Stimulated activated CD8-positive, alpha-beta memory T cell treated with anti-CD3 and anti-CD28 coated beads, Interleukin-15, amount 100 ng/mL, for 4 hours (primary cell): ENCODE results near the gene NKX2-3.

Experiments
- DNase-seq, 2 donors: peaks; one replicate each; pipeline ENCODE4 v3.0.0-alpha.2; 2020; ENCODE audit warnings: low read depth in 2 of 2

NKX2-3 gene

DNA sequence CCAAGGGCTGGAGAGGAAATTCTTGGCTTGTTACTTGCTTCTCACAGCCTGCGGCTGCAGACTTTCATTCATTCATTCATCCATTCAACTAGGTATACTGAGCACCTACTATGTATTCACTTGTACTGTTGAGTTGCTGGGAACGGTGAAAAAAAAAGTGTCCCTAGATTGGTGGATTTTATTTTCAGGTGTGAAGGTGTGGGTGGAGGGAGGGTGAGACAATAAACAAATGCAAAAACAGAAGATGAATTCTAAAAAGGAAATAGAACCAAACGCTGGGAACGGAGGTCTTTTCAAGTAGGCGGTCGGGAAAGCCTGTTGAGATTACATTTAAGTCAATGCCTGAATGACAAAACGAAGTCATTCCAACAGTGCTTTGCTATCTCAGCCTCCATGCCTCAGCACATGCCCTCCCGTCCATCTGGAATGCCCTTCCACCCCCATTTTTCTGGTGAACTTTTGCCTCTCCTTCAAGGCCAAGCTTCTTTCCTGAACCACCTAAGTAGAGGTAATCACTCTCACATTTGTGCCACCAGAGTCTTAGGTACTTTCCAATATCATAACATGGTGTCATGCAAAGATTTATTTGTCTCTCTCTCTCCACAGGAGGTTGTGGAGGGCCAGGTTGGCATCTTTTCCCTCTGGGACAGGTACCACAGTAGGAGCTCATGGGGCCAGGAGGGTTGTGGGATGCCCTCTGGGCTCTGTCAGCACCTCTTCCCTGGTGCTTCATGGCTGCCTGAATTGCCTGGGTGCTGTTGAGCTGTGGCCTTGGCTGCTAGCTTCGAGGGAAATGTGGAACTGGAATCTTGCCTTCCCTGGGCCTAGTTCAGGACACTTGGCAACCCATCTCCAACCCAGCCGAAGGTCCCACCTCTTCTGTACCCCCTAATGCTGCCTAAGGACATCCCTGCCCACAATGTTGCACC lies 5.5 kb downstream of the NKX2-3 start:
- no peak for DNase-seq

DNA sequence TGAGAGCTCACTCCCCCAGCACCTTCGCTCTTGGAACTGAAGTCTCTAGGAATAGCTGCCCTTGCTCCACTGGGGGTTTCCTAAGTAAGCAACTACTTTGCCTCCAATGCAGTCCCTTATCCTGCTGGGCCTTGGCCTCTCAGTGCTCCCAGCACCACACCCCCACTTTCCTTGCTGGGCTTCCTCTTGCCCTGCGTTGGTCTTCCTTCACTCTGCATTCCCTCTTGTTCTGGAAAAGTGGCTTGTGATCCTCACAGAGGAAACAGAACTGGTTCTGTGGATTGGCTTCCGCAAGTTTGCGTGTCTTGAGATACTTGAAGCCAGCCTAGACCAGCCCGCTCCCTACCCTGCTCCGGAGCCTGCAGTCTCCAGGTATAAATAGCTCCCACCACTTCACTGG lies 6.4 kb downstream of the NKX2-3 start:
- DNase-seq, result no peak

DNA sequence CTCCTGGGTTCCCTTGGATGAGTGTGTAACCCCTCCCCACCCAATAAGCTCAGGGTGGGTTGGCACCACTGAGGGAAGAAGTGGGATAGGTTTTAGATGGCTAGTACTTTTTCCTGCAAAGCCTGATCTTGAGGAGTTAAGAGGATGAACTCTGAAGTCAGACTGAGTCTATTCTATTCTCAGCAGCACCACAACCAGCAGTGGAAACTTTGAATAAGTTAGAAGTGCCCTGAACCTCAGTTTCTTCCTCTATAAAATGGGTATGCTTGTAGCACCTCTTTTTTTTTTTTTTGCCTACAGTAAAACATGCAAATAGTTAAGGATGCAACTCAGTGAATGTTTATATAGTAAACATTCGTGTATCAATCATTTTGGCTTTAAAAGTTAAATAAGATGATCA lies 7.1 kb downstream of the NKX2-3 start:
- DNase-seq, result no peak

DNA sequence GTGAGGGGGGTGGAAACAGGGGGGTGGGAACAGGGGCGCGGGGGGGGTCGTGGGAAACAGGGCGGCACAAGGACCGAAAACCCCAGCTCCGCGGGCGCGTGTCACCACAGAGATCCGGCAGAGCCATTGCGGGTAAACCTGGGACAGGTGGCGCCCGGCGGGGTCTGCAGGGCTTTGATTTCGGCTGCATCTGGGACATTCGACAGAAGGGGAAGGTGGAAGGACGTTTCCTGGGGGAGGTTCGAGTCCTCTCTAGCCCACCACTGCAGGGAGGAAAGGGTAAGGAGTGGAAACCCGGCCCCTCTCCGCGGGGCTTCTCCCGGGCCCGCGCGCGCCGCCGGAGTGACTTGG lies 7.5 kb downstream of the NKX2-3 start:
- DNase-seq, result no peak

DNA sequence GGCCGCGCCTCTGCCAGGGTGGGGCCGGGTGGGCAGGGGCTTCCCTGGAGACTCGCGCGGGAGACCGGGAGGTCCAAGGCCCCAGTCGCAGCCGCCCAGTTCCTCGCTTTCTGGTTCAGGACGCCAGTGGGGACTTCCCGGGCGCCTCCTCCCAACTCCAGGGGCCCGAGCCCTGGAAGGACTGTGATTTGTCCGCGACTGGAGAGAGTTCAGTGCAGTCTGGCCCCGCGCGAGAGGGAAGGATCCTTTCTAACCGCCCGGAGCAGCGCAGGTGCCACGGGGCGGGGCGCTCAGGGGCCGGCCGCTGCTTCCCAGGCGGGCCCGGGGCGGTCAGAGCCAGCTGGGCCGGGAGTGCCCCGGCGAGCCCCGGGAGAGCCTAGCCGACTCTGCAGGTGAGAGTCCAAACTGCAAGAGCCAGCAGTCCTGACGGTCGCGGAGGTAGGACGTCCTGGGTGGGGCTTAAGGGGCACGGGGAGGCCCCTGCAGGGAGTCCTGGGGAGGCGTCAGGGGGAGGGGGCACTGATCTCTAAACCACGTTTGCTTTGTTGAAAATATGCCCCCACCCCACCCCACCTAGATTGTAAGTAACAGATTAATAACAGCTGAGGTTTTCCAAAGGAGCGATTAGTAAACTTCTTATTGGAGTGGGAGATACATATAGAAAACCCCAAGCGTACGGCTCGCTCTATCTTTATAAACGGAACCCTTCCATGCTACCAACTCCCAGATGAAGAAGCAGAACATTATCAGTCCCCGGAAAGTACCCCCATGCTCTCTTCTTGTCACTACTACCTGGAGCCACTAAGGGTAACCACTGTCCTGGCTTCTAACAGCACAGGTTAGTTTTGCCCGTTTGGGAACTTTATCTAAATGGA lies 8.2 kb downstream of the NKX2-3 start:
- no peak for DNase-seq

DNA sequence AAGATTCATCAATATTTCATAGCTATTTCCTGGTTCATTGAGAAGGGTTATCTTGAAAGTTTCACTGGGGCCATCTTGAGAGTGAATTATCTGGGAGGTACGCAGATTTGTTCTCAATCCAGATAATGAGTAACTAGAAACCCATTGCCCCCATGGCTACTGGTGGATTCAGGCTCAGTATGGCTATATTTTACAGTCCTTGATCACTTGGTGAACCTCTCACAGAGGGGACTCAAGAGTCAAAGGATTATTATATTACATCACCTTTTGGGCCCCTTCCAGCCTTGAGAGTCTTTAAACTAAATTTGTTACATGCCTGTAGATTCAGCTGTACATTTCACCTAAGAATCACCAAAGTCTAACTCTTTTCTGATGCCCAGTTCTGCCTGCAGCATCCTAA lies 11.6 kb downstream of the NKX2-3 start:
- no peak for DNase-seq

DNA sequence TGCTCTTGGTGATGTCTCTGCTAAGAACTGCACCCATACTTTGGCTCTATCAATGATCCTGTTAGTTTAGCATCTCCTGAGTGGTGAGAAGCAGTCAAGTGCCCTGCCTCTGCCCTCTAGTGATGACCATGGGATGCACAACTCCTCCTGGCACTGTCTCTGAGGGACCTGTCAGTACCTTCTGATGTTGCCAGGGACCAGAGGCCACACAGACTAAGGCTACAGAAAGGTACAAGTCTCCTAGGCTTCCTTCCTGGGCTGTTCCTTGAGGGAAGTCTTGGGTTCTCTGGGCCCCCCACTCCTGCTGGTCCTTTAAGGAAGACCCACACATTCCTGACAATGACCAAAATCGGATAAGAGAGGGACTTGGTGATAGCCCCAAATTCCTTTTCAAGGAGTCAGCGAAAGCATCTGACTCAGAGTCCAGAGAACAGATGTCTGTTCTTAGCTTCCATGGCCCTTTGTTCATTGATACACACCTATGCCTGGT lies 15.3 kb downstream of the NKX2-3 start:
- DNase-seq, result no peak

DNA sequence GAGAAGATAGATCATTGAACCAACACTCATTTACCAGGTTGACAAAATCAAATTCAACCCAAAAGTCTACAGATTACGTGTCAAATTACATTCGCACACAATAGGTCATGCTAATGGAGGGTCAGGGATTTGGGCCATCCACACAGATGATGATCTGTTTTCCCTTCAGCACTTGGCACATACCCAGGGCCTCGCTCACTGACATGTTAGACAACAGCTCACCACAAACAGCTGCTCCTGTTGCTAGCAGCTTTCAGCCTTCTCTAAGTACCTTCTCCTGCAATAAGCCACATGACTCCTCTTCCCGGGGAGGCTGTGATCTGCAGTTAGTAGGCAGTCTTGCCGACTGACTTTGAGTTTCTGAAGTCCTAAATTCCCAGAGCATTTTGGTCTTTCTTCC lies 18.4 kb downstream of the NKX2-3 start:
- no peak for DNase-seq

DNA sequence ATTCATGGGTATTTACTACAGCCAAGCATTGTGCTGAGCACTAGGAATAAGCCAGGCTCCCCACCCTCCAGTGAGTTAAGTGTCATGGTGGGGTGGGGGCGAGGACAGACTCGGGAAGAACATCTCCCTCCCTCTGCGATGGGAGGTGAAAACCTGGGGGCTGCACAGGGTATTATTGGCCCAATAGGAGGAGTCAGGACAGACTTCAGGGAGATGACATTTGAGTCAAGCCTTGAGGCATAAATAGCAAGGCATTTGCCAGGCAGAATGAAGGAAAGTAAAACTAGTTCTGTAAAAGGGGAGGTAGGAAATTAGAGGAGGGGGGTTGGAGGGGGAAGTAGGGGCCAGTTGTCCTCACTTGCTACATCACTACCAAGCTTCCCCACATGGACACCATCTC lies 18.9 kb downstream of the NKX2-3 start:
- no peak for DNase-seq

DNA sequence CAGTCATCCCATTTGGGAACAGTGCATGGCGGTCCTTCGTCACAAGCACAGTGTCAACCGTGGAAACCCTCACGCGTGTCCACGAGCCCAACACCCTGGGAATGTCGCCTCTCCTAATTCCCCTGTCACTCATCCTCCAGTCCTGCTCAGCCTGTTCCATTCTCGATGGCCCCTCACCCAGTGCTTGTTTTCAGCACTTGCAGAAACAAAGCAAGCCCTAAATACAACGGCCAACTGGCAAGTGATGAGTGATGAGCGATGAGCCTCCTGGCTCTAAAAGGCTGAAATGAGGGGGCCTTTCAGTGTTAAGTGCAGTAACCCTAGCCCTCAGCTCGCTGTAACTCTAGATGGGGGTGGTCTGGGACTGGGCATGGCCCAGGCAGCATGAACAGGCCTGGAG lies 22.6 kb downstream of the NKX2-3 start:
- no peak for DNase-seq

DNA sequence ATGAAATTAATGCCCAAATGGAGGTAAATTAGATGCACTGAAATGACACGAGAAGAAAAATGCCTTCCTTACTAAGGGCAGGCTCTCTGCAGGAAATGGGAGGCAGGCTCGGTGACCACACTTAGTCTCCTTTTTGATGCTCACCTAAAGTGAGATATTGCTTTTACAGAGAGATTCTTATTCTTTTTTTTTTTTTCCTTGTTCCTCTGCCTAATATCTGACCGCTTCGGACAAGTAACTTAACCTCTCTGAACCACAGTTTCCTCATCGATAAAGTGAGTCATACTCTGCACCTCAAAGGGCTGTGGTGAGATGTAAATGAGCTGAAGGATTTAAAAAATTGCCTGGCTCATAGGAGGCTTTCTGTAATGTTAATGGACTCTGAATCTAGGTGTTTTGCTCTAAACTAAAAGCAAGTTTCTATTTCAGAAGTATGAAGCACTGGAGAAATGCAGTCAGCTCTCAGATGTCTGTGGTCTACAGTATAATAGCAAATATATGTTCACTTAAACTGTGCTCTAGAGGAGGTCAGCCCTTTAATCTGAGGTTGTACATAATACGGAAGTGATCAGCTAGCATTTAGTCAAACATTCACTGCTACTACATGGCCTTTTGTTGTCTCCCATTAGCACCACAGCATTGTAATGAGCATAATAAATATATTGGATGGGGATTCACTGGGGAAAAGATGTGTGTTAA lies 23.2 kb downstream of the NKX2-3 start:
- DNase-seq, result no peak

DNA sequence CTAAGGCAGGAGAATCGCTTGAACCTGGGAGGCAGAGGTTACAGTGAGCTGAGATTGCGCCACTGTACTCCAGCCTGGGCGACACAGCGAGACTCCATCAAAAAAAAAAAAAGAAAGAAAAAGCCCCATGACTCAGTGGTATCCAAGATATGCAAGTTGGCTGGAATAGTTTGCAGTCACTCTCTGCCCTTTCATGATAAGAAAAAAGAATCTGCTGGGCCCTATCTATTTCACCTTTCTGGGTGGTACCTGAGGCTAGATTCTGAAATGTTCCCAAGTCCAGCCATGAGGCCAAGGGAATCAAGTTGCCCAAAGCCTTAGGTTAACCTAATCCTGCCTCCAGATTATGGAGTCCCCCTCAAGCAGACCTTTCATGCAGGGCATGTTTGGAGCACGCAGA lies 24.3 kb downstream of the NKX2-3 start:
- DNase-seq, result no peak

DNA sequence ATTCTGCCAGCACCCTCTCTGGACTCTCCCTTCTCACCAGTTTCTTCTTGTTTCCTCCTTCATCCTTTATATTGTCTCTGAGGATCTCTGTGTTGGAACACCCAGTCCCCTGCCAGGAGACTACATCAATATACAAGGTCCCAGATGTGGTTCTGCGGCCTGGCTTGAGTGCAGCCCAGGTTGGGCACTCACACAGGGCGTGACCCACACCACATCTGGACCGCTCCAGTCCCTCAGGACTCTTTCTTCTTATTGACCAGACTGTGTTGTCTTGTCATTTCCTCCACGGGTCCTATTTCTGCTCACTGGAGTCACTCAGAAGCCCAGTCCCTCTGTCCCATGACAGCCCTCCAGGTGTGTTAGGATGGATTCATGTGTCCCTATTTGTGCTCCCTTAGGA lies 26.0 kb downstream of the NKX2-3 start:
- no peak for DNase-seq

DNA sequence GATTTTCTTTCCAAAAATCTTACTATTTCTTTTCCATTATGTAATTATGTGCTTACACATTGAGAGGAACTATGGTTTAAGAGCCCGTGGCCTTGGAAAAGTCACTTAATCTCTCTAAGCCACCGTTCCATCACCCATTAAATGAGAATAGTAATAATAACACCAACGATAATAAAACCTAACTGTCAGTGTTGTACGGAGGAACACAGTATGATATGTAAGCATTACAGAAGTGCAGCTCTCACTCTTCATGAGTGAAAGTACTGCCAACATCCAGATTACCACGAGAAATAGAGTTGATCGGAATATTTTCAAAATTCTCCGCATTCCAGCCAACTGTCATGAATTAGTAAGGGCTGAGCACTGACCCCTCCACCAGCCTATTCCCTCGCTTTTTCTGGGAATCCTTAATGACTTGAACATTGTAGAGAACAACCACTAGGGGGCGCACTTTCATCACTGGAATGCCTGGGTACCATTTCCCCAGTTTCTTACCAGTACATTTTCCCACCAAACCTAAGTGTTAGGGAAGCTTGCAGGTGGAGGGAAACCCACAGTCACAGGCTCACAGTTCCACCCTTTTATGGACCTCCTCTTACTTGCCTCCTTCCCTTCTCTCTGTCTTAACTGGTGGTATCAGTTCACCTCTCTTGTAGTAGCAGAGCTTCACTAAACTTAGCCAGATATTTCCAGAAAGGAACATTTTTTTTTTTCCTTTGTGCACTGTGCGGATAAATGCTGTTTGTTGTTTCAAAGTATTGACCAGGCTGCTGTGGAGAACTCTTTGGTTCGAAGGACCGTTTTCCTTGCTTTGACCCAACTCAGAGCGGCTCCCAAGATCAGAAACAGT lies 27.8 kb downstream of the NKX2-3 start:
- peak in 1 of 2 donors; percentile 1 for DNase-seq

DNA sequence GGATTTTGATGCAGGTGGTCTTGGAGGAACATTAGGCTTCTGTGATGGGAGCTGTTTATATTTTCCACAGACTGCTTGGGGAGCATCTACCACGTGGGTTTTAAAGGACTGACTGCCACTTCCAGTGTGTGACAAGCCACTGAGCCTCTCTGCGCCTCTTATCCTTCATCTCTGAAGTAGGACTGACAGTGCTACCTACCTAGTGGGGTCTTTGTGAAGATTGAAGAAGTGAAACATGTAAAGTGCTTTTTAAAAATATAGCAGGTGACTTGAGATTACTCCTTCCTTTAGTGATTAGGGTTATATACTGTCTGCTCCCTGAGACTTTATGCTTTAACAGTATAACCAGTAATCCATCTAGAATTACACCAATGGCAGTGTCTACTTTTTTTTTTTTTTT lies 29.9 kb downstream of the NKX2-3 start:
- DNase-seq, result no peak

DNA sequence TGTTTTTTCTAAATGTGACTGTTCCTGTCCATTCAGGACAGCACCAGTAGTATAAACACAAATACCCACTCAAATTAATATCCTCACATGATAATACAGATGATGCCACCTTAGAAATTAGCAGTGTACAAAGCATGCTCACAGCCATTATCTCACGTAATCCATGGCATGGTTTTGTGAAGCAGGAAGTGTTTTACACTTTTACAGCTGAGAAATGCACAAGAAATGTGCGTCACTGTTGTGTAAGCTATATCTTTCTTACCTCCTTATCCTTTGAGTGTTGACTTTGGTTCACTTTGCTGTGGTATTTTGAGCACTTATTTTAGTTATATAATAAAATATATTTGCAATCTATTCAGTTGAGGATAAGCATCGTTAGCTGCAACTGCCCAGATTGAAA lies 31.6 kb downstream of the NKX2-3 start:
- no peak for DNase-seq

DNA sequence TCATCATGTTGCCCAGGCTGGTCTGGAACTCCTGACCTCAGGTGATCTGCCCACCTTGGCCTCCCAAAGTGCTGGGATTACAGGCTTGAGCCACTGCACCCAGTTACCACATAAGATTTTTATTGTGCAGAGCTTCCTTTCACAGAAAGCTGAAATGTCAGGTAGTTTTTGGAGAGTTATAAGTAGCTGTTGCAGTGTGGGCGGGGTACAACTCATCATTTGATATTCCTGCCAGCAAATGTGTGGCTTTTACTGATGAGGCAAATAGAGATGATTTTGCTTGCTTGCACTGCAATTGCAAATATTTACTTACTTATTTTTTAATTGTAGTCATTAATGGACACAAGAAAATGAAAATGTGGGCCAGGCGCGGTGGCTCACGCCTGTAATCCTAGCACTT lies 32.4 kb downstream of the NKX2-3 start:
- DNase-seq, result no peak

DNA sequence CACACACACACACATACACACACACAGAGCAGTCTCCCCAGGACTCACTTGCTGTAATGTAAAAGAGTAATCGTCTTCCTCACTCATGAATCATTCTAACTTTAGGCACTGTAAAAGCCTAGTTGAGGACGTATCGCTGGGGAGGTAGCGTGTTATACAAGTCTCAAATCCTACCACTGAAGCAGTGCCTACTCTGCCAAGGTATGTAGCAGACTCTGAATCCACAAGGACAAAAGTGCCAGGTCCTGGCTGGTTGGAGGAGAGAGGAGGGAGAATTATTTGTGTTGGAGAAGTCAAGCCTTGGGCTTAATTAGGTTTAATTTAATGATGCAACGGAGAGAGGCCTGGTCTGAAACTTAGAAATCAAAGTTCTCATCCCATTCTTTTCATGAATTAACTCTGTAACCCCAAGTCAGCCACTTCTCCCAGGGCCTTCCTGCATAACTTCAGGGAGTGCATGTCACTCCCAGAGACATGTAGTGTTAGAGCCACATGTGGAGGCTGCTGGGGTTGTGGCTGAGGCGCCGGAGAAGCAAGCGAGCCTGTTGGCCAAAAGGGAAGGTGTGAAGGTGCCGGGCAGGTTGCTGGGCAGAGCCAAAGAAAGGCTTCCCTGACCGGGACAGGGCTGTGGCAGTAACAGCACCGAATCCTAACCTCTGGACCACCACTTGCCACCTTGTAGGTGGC lies 36.7 kb downstream of the NKX2-3 start:
- no peak for DNase-seq

DNA sequence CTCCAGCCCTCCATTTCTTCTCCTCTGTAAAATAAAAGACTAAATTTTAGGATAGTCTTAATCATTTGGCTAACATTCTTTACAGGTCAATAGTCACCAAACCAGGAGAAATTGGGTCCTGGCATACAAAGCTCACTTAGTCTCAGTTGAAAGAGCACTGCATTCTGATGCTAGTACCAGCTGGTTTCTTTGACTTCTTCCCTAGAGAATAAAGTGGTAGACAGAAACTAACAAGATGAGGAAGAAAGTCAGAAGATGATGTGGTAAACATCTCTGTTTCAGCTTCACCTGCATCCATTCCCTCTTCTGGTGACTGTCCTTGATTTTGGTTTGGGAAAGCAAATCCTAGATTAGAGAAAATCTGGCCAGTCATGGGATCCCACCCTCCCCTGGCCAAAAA lies 37.2 kb downstream of the NKX2-3 start:
- DNase-seq, result no peak

DNA sequence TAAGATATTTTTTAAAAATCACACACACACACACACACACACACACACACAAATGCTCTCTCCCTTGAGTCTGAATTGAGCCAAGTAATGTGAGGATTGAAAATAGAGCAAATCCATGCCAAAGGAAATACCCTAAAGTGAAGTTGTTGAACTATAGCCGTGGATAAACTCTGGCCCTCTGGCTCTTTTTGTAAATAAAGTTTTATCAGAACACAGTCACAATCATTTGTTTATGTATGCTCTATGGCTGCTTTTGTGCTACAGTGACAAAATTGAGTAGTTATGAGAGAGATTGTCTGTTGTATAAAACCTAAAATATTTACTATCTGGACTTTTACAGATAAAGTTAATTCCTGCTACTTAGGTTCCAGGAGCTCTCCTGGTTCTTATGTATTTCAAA lies 39.1 kb downstream of the NKX2-3 start:
- no peak for DNase-seq

DNA sequence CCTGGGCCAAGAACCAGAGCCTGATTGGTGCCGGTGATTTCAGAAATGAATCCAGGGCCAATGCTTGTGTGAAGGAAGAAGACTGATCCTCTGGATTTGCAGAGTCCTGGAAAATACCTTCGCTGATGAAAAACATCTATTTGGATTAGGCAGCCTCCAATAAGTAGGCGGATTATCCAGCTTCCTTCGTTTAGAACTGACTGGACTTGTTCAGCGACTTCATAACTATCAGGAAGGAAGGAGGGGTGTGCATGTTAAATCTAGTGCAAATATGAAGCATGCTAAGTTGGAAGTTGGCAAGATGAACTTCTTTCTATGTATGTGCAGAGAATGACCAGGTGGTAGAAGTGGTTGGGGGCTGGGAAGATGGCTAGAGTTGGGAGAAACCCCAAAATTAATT lies 41.0 kb downstream of the NKX2-3 start:
- DNase-seq, result no peak
